NT2/D1 (cell line): ENCODE results near the gene CEP85L.

Experiments used
- SUZ12 ChIP-seq: IDR thresholded peaks from 2 replicates; pipeline ENCODE4 v1.6.1; 2011; ENCODE audit not compliant: insufficient read length, insufficient read depth; ENCODE audit errors: extremely low read depth
- YY1 ChIP-seq: IDR thresholded peaks from 2 replicates; pipeline ENCODE4 v1.6.1; 2011; ENCODE audit not compliant: insufficient read length, insufficient read depth

- TF ChIP-seq SUZ12, result no peak
- no peak for TF ChIP-seq YY1
Observed at GRCh38 chr6:118468682-118469465, 182.5 kb downstream of the CEP85L start.
